Measurements from ENCODE around the gene PREX1.

PREX1 gene

GRCh38 chr20:48747840-48748414 lies 79.9 kb downstream of the PREX1 start:
- DNase-seq: no peak

GRCh38 chr20:48745330-48745729 lies 82.5 kb downstream of the PREX1 start:
- DNase-seq: no peak

- no peak for DNase-seq
These were observed 83.3 kb downstream of the PREX1 start for GRCh38 chr20:48744515-48744914.

- no peak for DNase-seq
These were observed 84.0 kb downstream of the PREX1 start for GRCh38 chr20:48743807-48744206.

GRCh38 chr20:48742912-48743680 lies 84.7 kb downstream of the PREX1 start:
- no peak for DNase-seq

GRCh38 chr20:48742233-48742632 lies 85.6 kb downstream of the PREX1 start:
- no peak for DNase-seq

GRCh38 chr20:48741669-48742068 lies 86.1 kb downstream of the PREX1 start:
- no peak for DNase-seq

- no peak for DNase-seq
These were observed 87.1 kb downstream of the PREX1 start for GRCh38 chr20:48740712-48741111.

- no peak for DNase-seq
These were observed 87.5 kb downstream of the PREX1 start for GRCh38 chr20:48740292-48740649.

- no peak for DNase-seq
These were observed 88.2 kb downstream of the PREX1 start for GRCh38 chr20:48739395-48740291.

- no peak for DNase-seq
These were observed 89.1 kb downstream of the PREX1 start for GRCh38 chr20:48738399-48739304.

- DNase-seq: no peak
These were observed 89.8 kb downstream of the PREX1 start for GRCh38 chr20:48738094-48738398.

- no peak for DNase-seq
These were observed 90.2 kb downstream of the PREX1 start for GRCh38 chr20:48737434-48738093.

GRCh38 chr20:48736636-48737035 lies 91.2 kb downstream of the PREX1 start:
- DNase-seq: no peak

- no peak for DNase-seq
These were observed 91.6 kb downstream of the PREX1 start for GRCh38 chr20:48736231-48736630.

GRCh38 chr20:48735112-48735511 lies 92.7 kb downstream of the PREX1 start:
- DNase-seq: no peak

GRCh38 chr20:48734104-48734749 lies 93.6 kb downstream of the PREX1 start:
- DNase-seq: no peak

- DNase-seq: no peak
These were observed 94.5 kb downstream of the PREX1 start for GRCh38 chr20:48733296-48733790.

- no peak for DNase-seq
These were observed 95.5 kb downstream of the PREX1 start for GRCh38 chr20:48732081-48732829.

GRCh38 chr20:48731536-48731935 lies 96.3 kb downstream of the PREX1 start:
- DNase-seq: no peak

- no peak for DNase-seq
These were observed 96.8 kb downstream of the PREX1 start for GRCh38 chr20:48730977-48731376.
